Esophagus muscularis mucosa (tissue), 4 donors: ENCODE results near the gene PPP2R5C.
"Not testable (repeated sequence)": the region's sequence is repeated elsewhere in the genome, so short reads cannot be mapped to it uniquely, and the experiment has no call there.

ENCODE experiments used
- EP300 ChIP-seq: sonication (generic); formaldehyde crosslinking; IDR thresholded peaks from one replicate; pipeline ENCODE4 v1.6.1; 2017; ENCODE audit warnings: antibody characterized with exemption
- POLR2A ChIP-seq: fragments of 450-650 bp; IDR thresholded peaks from one replicate; pipeline ENCODE4 v1.6.1; 2017; ENCODE audit warnings: antibody characterized with exemption, moderate library complexity, mild to moderate bottlenecking, low read depth
- POLR2AphosphoS5 ChIP-seq, 2 donors: sonication (generic); formaldehyde crosslinking; IDR thresholded peaks; one replicate each; pipeline ENCODE4 v1.6.1; 2017; ENCODE audit warnings: antibody characterized with exemption in 2 of 2
- TF ChIP-seq, protein P1 (sequence below), 3 experiments: fragments of 200-600 bp in 2 of 3; fragments of 450-650 bp in 1 of 3; sonication (generic) in 2 of 3; IDR thresholded peaks; one replicate each; pipeline ENCODE4 v1.5.1; 2017 to 2019; ENCODE audit warnings: antibody characterized with exemption in 3 of 3, mild to moderate bottlenecking in 2 of 3, moderate library complexity in 1 of 3

- TF ChIP-seq, protein P1, sequence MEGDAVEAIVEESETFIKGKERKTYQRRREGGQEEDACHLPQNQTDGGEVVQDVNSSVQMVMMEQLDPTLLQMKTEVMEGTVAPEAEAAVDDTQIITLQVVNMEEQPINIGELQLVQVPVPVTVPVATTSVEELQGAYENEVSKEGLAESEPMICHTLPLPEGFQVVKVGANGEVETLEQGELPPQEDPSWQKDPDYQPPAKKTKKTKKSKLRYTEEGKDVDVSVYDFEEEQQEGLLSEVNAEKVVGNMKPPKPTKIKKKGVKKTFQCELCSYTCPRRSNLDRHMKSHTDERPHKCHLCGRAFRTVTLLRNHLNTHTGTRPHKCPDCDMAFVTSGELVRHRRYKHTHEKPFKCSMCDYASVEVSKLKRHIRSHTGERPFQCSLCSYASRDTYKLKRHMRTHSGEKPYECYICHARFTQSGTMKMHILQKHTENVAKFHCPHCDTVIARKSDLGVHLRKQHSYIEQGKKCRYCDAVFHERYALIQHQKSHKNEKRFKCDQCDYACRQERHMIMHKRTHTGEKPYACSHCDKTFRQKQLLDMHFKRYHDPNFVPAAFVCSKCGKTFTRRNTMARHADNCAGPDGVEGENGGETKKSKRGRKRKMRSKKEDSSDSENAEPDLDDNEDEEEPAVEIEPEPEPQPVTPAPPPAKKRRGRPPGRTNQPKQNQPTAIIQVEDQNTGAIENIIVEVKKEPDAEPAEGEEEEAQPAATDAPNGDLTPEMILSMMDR (IDR thresholded peaks at IDR 0.05) = not testable (repeated sequence)
- not testable (repeated sequence) for TF ChIP-seq POLR2A; POLR2AphosphoS5 (IDR thresholded peaks at IDR 0.05); EP300
Observed at GRCh38 chr14:101971458-101971857, 209.9 kb downstream of the PPP2R5C start.
